ENCODE results near the gene LNX1. TPM values are rescaled to one million over a fixed set of nuclear protein-coding genes. Genes with fewer than 3 reads are reported as not detected.

Gene LNX1
- total and polyA plus RNA-seq, 2 donors (not counting 1 experiment from before 2014, with no cell fraction given): 0.48 to 1.3 TPM

- no peak overlapping the region for H3K9ac ChIP-seq (ENCODE audit: insufficient read depth, low read length)
These were observed 82.8 kb downstream of the LNX1 start for GRCh38 chr4:53508446-53508845.

DNA sequence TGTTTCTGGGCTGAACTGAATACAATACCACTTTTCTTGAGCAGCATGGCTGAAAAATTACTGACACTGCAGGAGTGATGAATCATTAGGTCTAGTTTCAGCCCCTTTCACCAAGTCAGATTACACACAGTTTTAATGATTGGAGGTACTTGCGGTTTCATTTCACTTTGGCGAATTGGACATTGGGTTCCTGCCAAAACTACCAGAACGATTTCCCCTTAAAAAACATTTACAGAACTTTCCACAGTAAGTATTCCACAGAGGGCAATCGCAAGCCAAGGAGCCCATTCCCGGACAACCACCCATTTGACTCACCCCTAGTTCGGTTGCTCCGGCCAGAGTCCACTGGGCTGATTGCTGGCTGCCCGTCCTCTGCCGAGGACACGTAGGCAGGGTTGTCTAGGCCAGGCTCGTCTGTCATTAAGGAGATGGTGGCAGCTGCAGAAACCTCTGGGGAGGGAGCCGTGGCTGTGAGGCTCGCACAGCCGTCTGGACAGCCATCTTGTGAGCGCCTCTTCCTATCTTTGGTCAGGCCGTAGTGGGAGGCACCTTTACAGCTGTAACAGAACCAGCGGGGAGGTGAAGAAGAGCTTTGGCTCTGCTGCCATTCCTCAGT is 83.5 kb downstream of the LNX1 start:
- Histone ChIP-seq H4K20me1 (ENCODE audit: control insufficient read depth, extremely low read depth, insufficient read depth, low read length) (no peaks in the 10 kb centered on the region), H3K36me3 (ENCODE audit: control insufficient read depth, insufficient read depth, low read length) (no peaks in the 10 kb centered on the region), H3K4me3 (replicated peaks in 1 of 4; ENCODE audit: control extremely low read depth in 1 of 4, insufficient read depth in 1 of 4, low read depth in 3 of 4, low read length in 4 of 4) (no peak overlapping the region), H3K4me2 (ENCODE audit: extremely low read depth, insufficient read depth, low read length) (peak overlapping the region; percentile 38), H3K9me3 (ENCODE audit: control insufficient read depth, insufficient read depth, low read depth, low read length) (no peaks in the 10 kb centered on the region), H3K9ac (ENCODE audit: insufficient read depth, low read length) (no peak overlapping the region), H3K27me3 (ENCODE audit: control insufficient read depth, insufficient read depth, low read length) (no peaks in the 10 kb centered on the region), H3K27ac (ENCODE audit: insufficient read depth, low read length) (peak overlapping the region; percentile 28), H2AFZ (ENCODE audit: low read length) (no peak overlapping the region), H3K79me2 (ENCODE audit: control insufficient read depth, insufficient read depth, low read length) (no peaks in the 10 kb centered on the region), H3K4me1 (ENCODE audit: control insufficient read depth, extremely low read depth, insufficient read depth, low read length) (peaks cover 2% of the 10 kb centered on the region)
- TF ChIP-seq EZH2 (IDR thresholded peaks at IDR 0.05; ENCODE audit: low read length, missing control alignments): no peak
- no peak for TF ChIP-seq CTCF (conservative IDR thresholded peaks at IDR 0.05 in 1 of 2, IDR thresholded peaks at IDR 0.05 in 1 of 2; ENCODE audit: low read depth in 1 of 2, low read length in 2 of 2)
- peak; percentile 64 to 98 for DNase-seq (ENCODE audit: low read depth in 2 of 2)

More at GRCh38 chr4:53508446-53508845, 82.8 kb downstream of the LNX1 start:
- DNase-seq (ENCODE audit: low read depth in 2 of 2): peak; percentile 83 to 87
- Histone ChIP-seq H3K4me2 (ENCODE audit: extremely low read depth, insufficient read depth, low read length) (no peak overlapping the region), H2AFZ (ENCODE audit: low read length) (no peak overlapping the region), H3K79me2 (ENCODE audit: control insufficient read depth, insufficient read depth, low read length) (no peaks in the 10 kb centered on the region), H3K27me3 (ENCODE audit: control insufficient read depth, insufficient read depth, low read length) (no peaks in the 10 kb centered on the region), H3K36me3 (ENCODE audit: control insufficient read depth, insufficient read depth, low read length) (no peaks in the 10 kb centered on the region), H3K4me3 (replicated peaks in 1 of 4; ENCODE audit: control extremely low read depth in 1 of 4, insufficient read depth in 1 of 4, low read depth in 3 of 4, low read length in 4 of 4) (no peak overlapping the region), H3K4me1 (ENCODE audit: control insufficient read depth, extremely low read depth, insufficient read depth, low read length) (peaks cover 2% of the 10 kb centered on the region), H3K27ac (ENCODE audit: insufficient read depth, low read length) (no peak overlapping the region), H3K9me3 (ENCODE audit: control insufficient read depth, insufficient read depth, low read depth, low read length) (no peaks in the 10 kb centered on the region), H4K20me1 (ENCODE audit: control insufficient read depth, extremely low read depth, insufficient read depth, low read length) (no peaks in the 10 kb centered on the region)
- TF ChIP-seq EZH2 (IDR thresholded peaks at IDR 0.05; ENCODE audit: low read length, missing control alignments) (no peak), CTCF (conservative IDR thresholded peaks at IDR 0.05 in 1 of 2, IDR thresholded peaks at IDR 0.05 in 1 of 2; ENCODE audit: low read depth in 1 of 2, low read length in 2 of 2) (peak; percentile 14)

GRCh38 chr4:53507058-53507457 is 84.2 kb downstream of the LNX1 start:
- no peaks in the 10 kb centered on the region for H3K27me3 ChIP-seq (ENCODE audit: control insufficient read depth, insufficient read depth, low read length)
- no peak overlapping the region for H3K4me3 ChIP-seq (replicated peaks in 1 of 4; ENCODE audit: control extremely low read depth in 1 of 4, insufficient read depth in 1 of 4, low read depth in 3 of 4, low read length in 4 of 4)
- H3K36me3 ChIP-seq (ENCODE audit: control insufficient read depth, insufficient read depth, low read length): no peaks in the 10 kb centered on the region
- H3K4me1 ChIP-seq (ENCODE audit: control insufficient read depth, extremely low read depth, insufficient read depth, low read length): peaks cover 2% of the 10 kb centered on the region
- H3K9ac ChIP-seq (ENCODE audit: insufficient read depth, low read length): no peak overlapping the region
- H3K27ac ChIP-seq (ENCODE audit: insufficient read depth, low read length): no peak overlapping the region
- H4K20me1 ChIP-seq (ENCODE audit: control insufficient read depth, extremely low read depth, insufficient read depth, low read length): no peaks in the 10 kb centered on the region
- no peaks in the 10 kb centered on the region for H3K9me3 ChIP-seq (ENCODE audit: control insufficient read depth, insufficient read depth, low read depth, low read length)
- TF ChIP-seq CTCF (conservative IDR thresholded peaks at IDR 0.05 in 1 of 2, IDR thresholded peaks at IDR 0.05 in 1 of 2; ENCODE audit: low read depth in 1 of 2, low read length in 2 of 2): no peak
- no peak for TF ChIP-seq EZH2 (IDR thresholded peaks at IDR 0.05; ENCODE audit: low read length, missing control alignments)
- peak overlapping the region; percentile 38 for H3K4me2 ChIP-seq (ENCODE audit: extremely low read depth, insufficient read depth, low read length)
- H2AFZ ChIP-seq (ENCODE audit: low read length): no peak overlapping the region
- no peaks in the 10 kb centered on the region for H3K79me2 ChIP-seq (ENCODE audit: control insufficient read depth, insufficient read depth, low read length)
- no peak for DNase-seq (ENCODE audit: low read depth in 2 of 2)

Data from fibroblast of lung (primary cell).